Psoas muscle (tissue), 8 donors: ENCODE results near the gene PLEKHA4. TPM values are rescaled to one million over a fixed set of nuclear protein-coding genes. Genes with fewer than 3 reads are reported as not detected.
"Not testable (repeated sequence)": the region's sequence is repeated elsewhere in the genome, so short reads cannot be mapped to it uniquely, and the experiment has no call there.

Experiments used
- ATAC-seq, 4 donors: fragments of 200-7000 bp; cut with Tn5 transposase; one replicate each; pipeline ENCODE4 v1.9.1; 2020; ENCODE audit warnings: moderate library complexity in 3 of 4, mild to moderate bottlenecking in 2 of 4
- DNase-seq, 2 donors: peaks; one replicate each; pipeline ENCODE4 v3.0.0-alpha.2; 2020
- H3K27ac ChIP-seq: fragments of 200-600 bp; one replicate; pipeline ENCODE4 v1.8.0; 2022
- H3K27me3 ChIP-seq, 3 donors: fragments of 200-600 bp in 1 of 3; one replicate each; pipeline versions ENCODE4 v1.6.1 to v1.8.0; 2013 to 2022; ENCODE audit warnings: low read length in 2 of 3, mild to moderate bottlenecking in 2 of 3, moderate library complexity in 1 of 3; ENCODE audit not compliant: insufficient read depth in 3 of 3
- H3K36me3 ChIP-seq, 2 donors: fragments of 200-600 bp in 1 of 2; one replicate each; pipeline versions ENCODE4 v1.6.1 to v1.8.0; 2013 to 2022; ENCODE audit warnings: low read depth in 1 of 2, mild to moderate bottlenecking in 1 of 2, moderate library complexity in 1 of 2; ENCODE audit not compliant: insufficient read depth in 1 of 2
- H3K4me1 ChIP-seq: fragments of 200-600 bp; one replicate; pipeline ENCODE4 v1.8.0; 2022
- H3K4me3 ChIP-seq: fragments of 200-600 bp; one replicate; pipeline ENCODE4 v1.8.0; 2022; ENCODE audit warnings: mild to moderate bottlenecking
- H3K9me3 ChIP-seq: fragments of 200-600 bp; one replicate; pipeline ENCODE4 v1.8.0; 2022
- WGBS, 3 donors: extraction: QIAGEN DNeasy Blood & Tissue Kit; methylation state at CpG; one replicate each; pipeline versions ENCODE4 v1.1.6 to v1.1.7; 2013; 5-methylcytosine and 5-hydroxymethylcytosine counted together
- intact Hi-C, 2 donors: fragments of 100-400 bp; cut with DNase I; formaldehyde crosslinking; loops; one replicate each; pipeline versions ENCODE4 v1.11.0 to v1.14.2; 2022
- polyA plus RNA-seq, 3 donors: library from polyadenylated mRNA; stranded (reverse); fragments of 200-250 nt; gene quantifications; one replicate each; pipeline ENCODE4 v1.2.3, GENCODE V29; 2013
- total RNA-seq, 4 donors: library from RNA; stranded (reverse); fragmentation: NEBNext Ultra II Directional in 2 of 4; extraction: Animal tissue kit (Norgen Biotek cat#: 25700) in 2 of 4; gene quantifications; one replicate each; pipeline versions ENCODE4 v1.2.1 to v1.2.4, GENCODE V29; 2021 to 2023
- TF ChIP-seq, protein P1 (sequence below): fragments of 200-600 bp; IDR thresholded peaks from one replicate; pipeline ENCODE4 v1.8.0; 2022; ENCODE audit warnings: antibody characterized with exemption
- donor health status: healthy with polysubstance abuse.
- donor health status: DM: no; HTN: no; CAD: no; lungs with moderate emphysema.
- donor health status: Bipolar disorder and iron deficiency.
- donor health status: healthy.
- donor health status: DM: yes; HTN: yes; CAD: no.
- donor health status: DM: no; HTN: no; CAD: no.
- donor health status: DM: no; HTN: no; CAD: no.
- donor health status: DM: yes; HTN: yes; CAD: no.

The PLEKHA4 gene
- total and polyA plus RNA-seq, 7 donors: 9.4 to 30.0 (median 14.9) TPM

DNA sequence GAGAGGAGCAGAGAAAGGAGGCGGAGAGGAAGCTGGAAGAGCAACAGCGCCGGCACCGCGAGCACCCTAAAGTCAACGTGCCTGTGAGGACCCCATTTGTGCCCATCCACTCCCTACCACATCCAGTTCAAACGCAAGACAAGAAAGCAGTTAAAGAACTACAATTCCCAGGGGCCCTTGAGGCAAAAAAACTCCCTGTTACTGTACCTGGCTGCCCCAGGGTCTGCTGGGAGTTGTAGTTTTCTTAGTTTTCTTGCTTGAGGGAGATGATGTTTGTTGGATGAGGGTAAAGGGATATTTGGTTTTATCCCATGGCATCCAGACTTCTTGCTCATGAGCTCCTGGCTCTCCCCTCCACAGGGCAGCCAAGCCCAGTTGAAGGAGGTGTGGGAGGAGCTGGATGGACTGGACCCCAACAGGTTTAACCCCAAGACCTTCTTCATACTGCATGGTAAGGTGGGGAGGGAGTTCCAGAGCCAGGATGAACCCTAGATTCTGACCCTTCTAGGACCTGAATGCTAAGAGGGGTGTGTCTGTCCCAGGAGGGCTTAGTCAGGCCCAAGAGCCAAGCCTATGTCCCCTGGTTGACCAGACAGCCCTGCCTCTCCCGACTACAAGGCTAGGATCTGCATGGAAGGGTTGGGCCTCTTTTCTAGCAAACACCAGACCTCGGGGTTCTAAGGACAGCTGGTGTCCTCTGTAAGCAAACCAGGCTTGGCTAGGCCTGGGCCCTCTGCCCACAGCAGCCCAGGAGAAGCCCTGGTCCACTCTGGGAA, 44.9 kb upstream of the PLEKHA4 start:
- DNase-seq (no peak), ATAC-seq (peak in 1 of 4 donors; percentile 37)
- WGBS, 3 donors: 83 to 92% (median 87%) methylated on average over 9 of the region's 9 CpGs
- H3K4me3 ChIP-seq: no peak overlapping the region
- no peaks in the 10 kb centered on the region for H3K27me3 ChIP-seq
- no peak overlapping the region for H3K27ac ChIP-seq
- peaks cover 9% of the 10 kb centered on the region for H3K4me1 ChIP-seq
- H3K9me3 ChIP-seq: no peaks in the 10 kb centered on the region
- H3K36me3 ChIP-seq: peaks cover 10 to 88% of the 10 kb centered on the region in 2 donors
- TF ChIP-seq, protein P1, sequence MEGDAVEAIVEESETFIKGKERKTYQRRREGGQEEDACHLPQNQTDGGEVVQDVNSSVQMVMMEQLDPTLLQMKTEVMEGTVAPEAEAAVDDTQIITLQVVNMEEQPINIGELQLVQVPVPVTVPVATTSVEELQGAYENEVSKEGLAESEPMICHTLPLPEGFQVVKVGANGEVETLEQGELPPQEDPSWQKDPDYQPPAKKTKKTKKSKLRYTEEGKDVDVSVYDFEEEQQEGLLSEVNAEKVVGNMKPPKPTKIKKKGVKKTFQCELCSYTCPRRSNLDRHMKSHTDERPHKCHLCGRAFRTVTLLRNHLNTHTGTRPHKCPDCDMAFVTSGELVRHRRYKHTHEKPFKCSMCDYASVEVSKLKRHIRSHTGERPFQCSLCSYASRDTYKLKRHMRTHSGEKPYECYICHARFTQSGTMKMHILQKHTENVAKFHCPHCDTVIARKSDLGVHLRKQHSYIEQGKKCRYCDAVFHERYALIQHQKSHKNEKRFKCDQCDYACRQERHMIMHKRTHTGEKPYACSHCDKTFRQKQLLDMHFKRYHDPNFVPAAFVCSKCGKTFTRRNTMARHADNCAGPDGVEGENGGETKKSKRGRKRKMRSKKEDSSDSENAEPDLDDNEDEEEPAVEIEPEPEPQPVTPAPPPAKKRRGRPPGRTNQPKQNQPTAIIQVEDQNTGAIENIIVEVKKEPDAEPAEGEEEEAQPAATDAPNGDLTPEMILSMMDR: no peak
- intact Hi-C loops: no loop called here

DNA sequence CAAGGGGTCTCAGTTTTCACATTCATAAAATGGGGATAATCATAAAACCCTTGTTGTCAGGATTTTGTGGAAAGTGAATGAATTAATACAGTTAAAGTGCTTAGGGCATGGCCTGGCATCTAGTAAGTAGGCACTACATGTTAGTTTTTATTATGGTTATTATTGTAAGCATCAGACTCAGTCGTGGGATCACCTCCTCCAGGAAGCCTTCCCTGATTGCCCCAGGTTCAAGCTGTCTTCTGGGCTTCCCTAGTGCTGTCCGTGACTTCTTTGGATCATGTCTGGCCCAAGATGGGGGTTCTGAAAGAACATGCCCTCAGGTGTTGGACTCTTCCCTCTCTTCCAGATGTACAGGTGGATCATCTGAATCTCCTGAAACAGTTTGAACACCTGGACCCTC, 42.4 kb upstream of the PLEKHA4 start:
- Histone ChIP-seq H3K27me3 (no peaks in the 10 kb centered on the region), H3K9me3 (no peaks in the 10 kb centered on the region), H3K4me1 (peaks cover 9% of the 10 kb centered on the region), H3K27ac (no peak overlapping the region), H3K4me3 (no peak overlapping the region), H3K36me3 (peaks cover 7 to 91% of the 10 kb centered on the region in 2 donors)
- TF ChIP-seq, protein P1: no peak
- intact Hi-C loops: no loop called here
- DNase-seq (no peak), ATAC-seq (no peak)
- WGBS, 3 donors: 86 to 91% (median 88%) methylated on average over 2 of the region's 2 CpGs

DNA sequence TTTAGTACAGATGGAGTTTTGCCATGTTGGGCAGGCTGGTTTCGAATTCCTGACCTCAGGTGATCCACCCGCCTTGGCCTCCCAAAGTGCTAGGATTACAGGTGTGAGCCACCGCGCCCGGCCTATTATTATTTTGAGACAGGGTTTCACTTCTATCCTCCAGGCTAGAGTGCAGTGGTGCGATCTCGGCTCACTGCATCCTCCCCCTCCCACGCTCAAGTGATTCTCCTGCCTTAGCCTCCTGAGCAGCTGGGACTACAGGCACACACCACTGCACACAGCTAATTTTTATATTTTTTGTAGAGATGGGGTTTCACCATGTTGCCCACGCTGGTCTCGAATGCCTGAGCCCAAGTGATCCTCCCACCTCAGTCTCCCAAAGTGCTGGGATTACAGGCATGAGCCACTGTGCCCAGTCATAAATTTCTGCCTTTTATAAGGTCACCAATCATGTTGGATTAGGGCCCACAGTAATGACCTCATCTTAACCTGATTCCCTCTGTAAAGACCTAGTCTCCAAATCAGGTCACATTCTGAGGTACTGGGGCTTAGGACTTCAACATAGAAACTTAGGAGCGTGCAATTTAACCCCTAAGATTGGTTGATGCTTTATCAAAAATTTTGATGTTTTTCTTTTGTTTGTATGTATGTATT, 41.1 kb upstream of the PLEKHA4 start:
- 56 to 87% (median 60%) methylated on average over 11 of the region's 11 CpGs for WGBS, 3 donors
- H3K27me3 ChIP-seq, H3K4me1 ChIP-seq, H3K4me3 ChIP-seq, H3K9me3 ChIP-seq, DNase-seq, ATAC-seq: not testable (repeated sequence)
- Histone ChIP-seq H3K27ac (peak overlapping the region; percentile 72), H3K36me3 (peaks cover 3 to 91% of the 10 kb centered on the region in 2 donors)
- intact Hi-C loops: loop anchor here in 1 of 2 donors (5.0 kb wide), 1 partner anchor 43 kb away; the partner anchor contains the start of gene BAX

DNA sequence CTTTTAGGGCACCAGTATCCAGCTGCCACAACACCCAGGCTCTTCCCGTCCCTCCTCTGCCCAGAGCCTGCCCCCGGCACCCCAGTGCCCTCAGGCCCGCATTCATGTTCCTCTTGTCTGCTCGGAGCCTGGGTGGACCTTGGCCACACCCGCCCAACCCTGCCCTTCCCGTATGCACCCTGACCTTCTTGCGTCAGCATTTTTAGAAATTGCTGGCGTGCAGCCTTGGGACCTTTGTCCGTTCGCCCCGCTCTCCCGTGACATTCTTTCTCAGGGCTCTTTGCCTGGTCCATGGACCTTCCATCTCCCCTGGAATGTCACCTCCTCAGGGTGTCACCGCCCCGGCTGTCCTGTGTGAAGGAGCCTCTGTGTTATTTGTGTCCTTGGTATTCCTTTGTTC, 39.3 kb upstream of the PLEKHA4 start:
- ATAC-seq (peak in 2 of 4 donors; percentile 5 to 13), DNase-seq (no peak)
- Histone ChIP-seq H3K9me3 (no peaks in the 10 kb centered on the region), H3K4me3 (no peak overlapping the region), H3K4me1 (peaks cover 13% of the 10 kb centered on the region), H3K27ac (peak overlapping the region; percentile 72), H3K27me3 (no peaks in the 10 kb centered on the region), H3K36me3 (peaks cover 0 to 83% of the 10 kb centered on the region in 2 donors)
- TF ChIP-seq, protein P1: no peak
- 65 to 88% (median 72%) methylated on average over 14 of the region's 14 CpGs for WGBS, 3 donors
- intact Hi-C loops: loop anchor here in 1 of 2 donors (5.0 kb wide), 1 partner anchor 45 kb away; the partner anchor contains the start of gene BAX

DNA sequence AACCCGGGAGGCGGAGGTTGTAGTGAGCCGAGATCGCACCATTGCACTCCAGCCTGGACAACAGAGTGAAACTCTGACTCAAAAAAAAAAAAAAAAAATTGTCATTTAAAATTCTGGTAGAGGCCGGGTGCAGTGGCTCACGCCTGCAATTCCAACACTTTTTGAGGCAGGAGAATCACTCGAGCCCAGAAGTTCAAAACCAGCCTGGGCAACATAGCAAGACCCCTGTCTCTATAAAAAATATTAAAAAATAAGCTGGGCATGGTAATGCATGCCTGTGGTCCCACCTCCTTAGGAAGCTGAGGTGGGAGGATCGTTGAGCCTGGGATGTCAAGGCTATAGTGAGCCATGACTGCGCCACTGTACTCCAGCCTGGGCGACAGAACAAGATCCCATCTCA, 37.9 kb upstream of the PLEKHA4 start:
- Histone ChIP-seq H3K4me1 (peaks cover 25% of the 10 kb centered on the region), H3K4me3 (no peak overlapping the region), H3K9me3 (no peaks in the 10 kb centered on the region), H3K27me3 (no peaks in the 10 kb centered on the region), H3K36me3 (peaks cover 0 to 82% of the 10 kb centered on the region in 2 donors), H3K27ac (peak overlapping the region; percentile 55)
- DNase-seq (no peak), ATAC-seq (no peak)
- WGBS, 3 donors: 73 to 96% (median 81%) methylated on average over 10 of the region's 10 CpGs
- TF ChIP-seq, protein P1: no peak
- intact Hi-C loops: loop anchor here in 1 of 2 donors (5.0 kb wide), 1 partner anchor 46 kb away; the partner anchor contains the start of gene BAX
